Transverse colon (tissue), 4 donors: Measurements from ENCODE around the gene BORA. TPM values are rescaled to one million over a fixed set of nuclear protein-coding genes. Genes with fewer than 3 reads are reported as not detected.

Source experiments
- DNase-seq: peaks from one replicate; pipeline ENCODE4 v3.0.0-alpha.2; 2019
- H3K27ac ChIP-seq, 4 donors: fragments of 200-600 bp; sonication (generic); 2 replicates each; pipeline ENCODE4 v1.5.1; 2016 to 2018; ENCODE audit warnings: inconsistent platforms in 4 of 4
- H3K27me3 ChIP-seq: fragments of 200-600 bp; sonication (generic); 2 replicates; pipeline ENCODE4 v1.5.1; 2017; ENCODE audit warnings: inconsistent platforms
- H3K36me3 ChIP-seq, 4 donors: fragments of 200-600 bp; sonication (generic); 2 replicates each; pipeline ENCODE4 v1.5.1; 2017 to 2019; ENCODE audit warnings: inconsistent platforms in 4 of 4
- H3K4me1 ChIP-seq, 4 donors: fragments of 200-600 bp; sonication (generic); 2 replicates each; pipeline ENCODE4 v1.5.1; 2017 to 2020; ENCODE audit warnings: inconsistent platforms in 4 of 4
- H3K4me3 ChIP-seq, 4 donors: fragments of 200-600 bp; sonication (generic); 1 replicate in 1 of 4; 2 replicates in 3 of 4; pipeline versions ENCODE4 v1.5.1 to v1.6.1; 2017 to 2019; ENCODE audit warnings: inconsistent platforms in 4 of 4
- H3K9me3 ChIP-seq, 2 donors: fragments of 200-600 bp; sonication (generic); 2 replicates each; pipeline ENCODE4 v1.5.1; 2017 to 2019; ENCODE audit warnings: inconsistent platforms in 2 of 2
- CTCF ChIP-seq, 5 experiments: fragments of 200-600 bp in 3 of 5; fragments of 450-650 bp in 2 of 5; sonication (generic) in 3 of 5; IDR thresholded peaks; 1 replicate in 2 of 5; 2 replicates in 3 of 5; pipeline ENCODE4 v1.5.1; 2016 to 2017; ENCODE audit warnings: antibody characterized with exemption in 5 of 5, inconsistent platforms in 3 of 5, mild to moderate bottlenecking in 2 of 5, moderate library complexity in 1 of 5
- EP300 ChIP-seq: sonication (generic); formaldehyde crosslinking; IDR thresholded peaks from one replicate; pipeline ENCODE4 v1.6.1; 2017; ENCODE audit warnings: antibody characterized with exemption, low read depth
- POLR2A ChIP-seq: fragments of 450-650 bp; IDR thresholded peaks from one replicate; pipeline ENCODE4 v1.6.1; 2016; ENCODE audit warnings: antibody characterized with exemption, mild to moderate bottlenecking, moderate library complexity
- POLR2AphosphoS5 ChIP-seq, 3 donors: sonication (generic); formaldehyde crosslinking; IDR thresholded peaks; one replicate each; pipeline ENCODE4 v1.6.1; 2016; ENCODE audit warnings: antibody characterized with exemption in 3 of 3
- WGBS, 2 donors: methylation state at CpG; one replicate each; pipeline ENCODE4 v1.1.5; 2018; ENCODE audit warnings: low coverage in 1 of 2; 5-methylcytosine and 5-hydroxymethylcytosine counted together
- in situ Hi-C, 4 donors: fragments of 200-750 bp; cut with MboI; loops; one replicate each; pipeline versions ENCODE4 v1.15.0 to v1.15.1; 2017; ENCODE audit warnings: low sequenced_read_pairs in 3 of 4, low pct_ligation_motif_present in 1 of 4, low pct_unique_long_range_greater_than_20kb in 1 of 4
- intact Hi-C: fragments of 100-400 bp; cut with DNase I; formaldehyde crosslinking; loops from one replicate; pipeline ENCODE4 v1.15.1; 2023; ENCODE audit warnings: low total_unique reads
- total RNA-seq, 4 donors: library from RNA; depleted of rRNA; stranded (reverse); fragments of >200 nt; gene quantifications; one replicate each; pipeline ENCODE4 v1.1.0, GENCODE V29; 2016

BORA gene
- total RNA-seq, 4 donors from 2014 or later = 2.2 to 80.0 (median 7.7) TPM

- intact Hi-C loops = no loop called here
- H3K27me3 ChIP-seq = no peaks in the 10 kb centered on the region
- H3K4me1 ChIP-seq = no peaks in the 10 kb centered on the region
- no peak overlapping the region for H3K4me3 ChIP-seq
- no peak for DNase-seq
- in situ Hi-C loops = no loop called here
- H3K27ac ChIP-seq = no peak overlapping the region
- H3K36me3 ChIP-seq = peaks cover 0 to 15% (median 7%) of the 10 kb centered on the region in 4 donors
- TF ChIP-seq CTCF (IDR thresholded peaks at IDR 0.05) (no peak), POLR2A (no peak), POLR2AphosphoS5 (IDR thresholded peaks at IDR 0.05) (no peak), EP300 (no peak)
- H3K9me3 ChIP-seq = no peaks in the 10 kb centered on the region
These were observed 23.5 kb downstream of the BORA start for GRCh38 chr13:72751220-72751619.

GRCh38 chr13:72754111-72754510 lies 26.4 kb downstream of the BORA start:
- Histone ChIP-seq H3K36me3 (peaks cover 0 to 25% (median 8%) of the 10 kb centered on the region in 4 donors), H3K4me1 (no peaks in the 10 kb centered on the region), H3K9me3 (no peaks in the 10 kb centered on the region), H3K27ac (no peak overlapping the region), H3K4me3 (no peak overlapping the region), H3K27me3 (no peaks in the 10 kb centered on the region)
- 93 to 96% methylated on average over 6 of the region's 6 CpGs for WGBS, 2 donors
- intact Hi-C loops (no loop called here), in situ Hi-C loops (no loop called here)
- DNase-seq = no peak
- TF ChIP-seq CTCF (IDR thresholded peaks at IDR 0.05) = no peak
- TF ChIP-seq POLR2A = no peak
- TF ChIP-seq POLR2AphosphoS5 (IDR thresholded peaks at IDR 0.05) = no peak
- TF ChIP-seq EP300 = no peak

GRCh38 chr13:72757792-72758535 lies 30.2 kb downstream of the BORA start:
- TF ChIP-seq EP300 (no peak), POLR2A (no peak), CTCF (IDR thresholded peaks at IDR 0.05) (no peak), POLR2AphosphoS5 (IDR thresholded peaks at IDR 0.05) (no peak)
- Histone ChIP-seq H3K4me1 (no peaks in the 10 kb centered on the region), H3K36me3 (peaks cover 0 to 63% (median 23%) of the 10 kb centered on the region in 4 donors), H3K27me3 (no peaks in the 10 kb centered on the region), H3K27ac (no peak overlapping the region), H3K4me3 (no peak overlapping the region), H3K9me3 (no peaks in the 10 kb centered on the region)
- no peak for DNase-seq
- in situ Hi-C loops (no loop called here), intact Hi-C loops (no loop called here)
- WGBS, 2 donors = 63 to 72% methylated on average over 4 of the region's 4 CpGs

GRCh38 chr13:72760189-72760588 lies 32.5 kb downstream of the BORA start:
- Histone ChIP-seq H3K4me3 (no peak overlapping the region), H3K27ac (no peak overlapping the region), H3K4me1 (no peaks in the 10 kb centered on the region), H3K36me3 (peaks cover 0 to 75% (median 33%) of the 10 kb centered on the region in 4 donors), H3K9me3 (no peaks in the 10 kb centered on the region), H3K27me3 (no peaks in the 10 kb centered on the region)
- intact Hi-C loops = no loop called here
- no peak for DNase-seq
- TF ChIP-seq EP300 = no peak
- in situ Hi-C loops = no loop called here
- WGBS, 2 donors = 81 to 83% methylated on average over 3 of the region's 3 CpGs

GRCh38 chr13:72763411-72763810 lies 35.7 kb downstream of the BORA start:
- TF ChIP-seq POLR2AphosphoS5 (IDR thresholded peaks at IDR 0.05) (no peak), POLR2A (no peak), EP300 (no peak), CTCF (IDR thresholded peaks at IDR 0.05) (no peak)

More at GRCh38 chr13:72763411-72763810, 35.7 kb downstream of the BORA start:
- intact Hi-C loops = no loop called here
- Histone ChIP-seq H3K27ac (no peak overlapping the region), H3K27me3 (no peaks in the 10 kb centered on the region), H3K4me3 (no peak overlapping the region), H3K36me3 (peaks cover 0 to 98% (median 46%) of the 10 kb centered on the region in 4 donors), H3K4me1 (no peaks in the 10 kb centered on the region), H3K9me3 (no peaks in the 10 kb centered on the region)
- 85% methylated on average over 2 of the region's 2 CpGs for WGBS, 2 donors
- no peak for DNase-seq
- in situ Hi-C loops = no loop called here
